DMS114 treated with DMSO at 0.1 percent for 48 hours (cell line): ENCODE data around the gene USP37.
A peak's percentile ranks its signal among the peaks of the same experiment; 100 is the strongest.

Source experiments
- DNase-seq: peaks from one replicate; lab custom pipeline; 2025; ENCODE audit not compliant: unreplicated experiment; lab: John Stamatoyannopoulos, UW

USP37 gene

DNA sequence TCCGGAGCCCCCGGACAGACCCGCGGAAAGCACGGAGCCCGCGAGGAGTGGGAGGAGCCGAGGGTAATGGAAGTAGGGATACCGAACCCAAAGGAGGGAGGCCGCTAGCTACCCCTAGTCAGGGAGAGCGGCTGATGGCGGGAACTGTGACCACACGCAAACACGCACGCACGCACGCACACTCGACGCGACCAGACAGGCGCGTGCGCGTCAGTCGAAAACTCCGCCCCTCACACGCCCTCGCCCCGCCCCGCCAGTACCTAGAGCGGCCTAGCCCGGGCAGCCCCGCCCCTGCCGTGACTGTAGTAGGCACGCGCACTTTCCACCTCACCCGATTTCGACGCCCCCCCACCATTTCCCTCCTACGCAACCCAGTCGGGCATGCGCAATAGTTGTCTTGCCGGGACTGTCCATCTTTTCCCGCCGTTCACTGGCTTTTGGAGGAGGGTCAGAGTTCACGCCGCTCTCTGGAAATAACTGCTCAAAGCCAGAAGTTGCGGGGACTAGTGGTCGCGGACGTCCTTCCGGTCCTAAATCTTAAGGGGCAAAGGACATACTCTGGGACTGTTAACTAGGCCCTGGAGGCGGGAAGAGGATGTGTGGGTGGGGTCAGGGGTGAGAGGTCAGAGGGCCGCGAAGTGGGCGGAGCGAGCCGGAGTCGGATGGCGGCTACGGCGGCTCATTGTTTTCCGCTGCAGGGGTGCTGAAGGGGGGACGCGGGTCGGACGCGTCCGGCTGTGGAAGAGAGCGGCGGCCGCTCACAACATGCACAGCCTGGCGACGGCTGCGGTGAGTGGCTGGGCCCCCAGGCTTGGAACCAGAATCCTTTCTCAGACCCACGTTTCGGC lies at the start of gene USP37, which contains the start of gene CNOT9:
Gene USP37, minus strand, starts transcription at position 162 of the 848 bp plus-strand sequence. CDS start 9,698 bp downstream, outside the sequence.
Gene CNOT9, plus strand, starts transcription at position 650 of the 848 bp plus-strand sequence. Its CDS starts 116 bp downstream, at position 766.
- DNase-seq, result peak; percentile 97

GRCh38 chr2:218615868-218616315 lies 47.7 kb upstream of the USP37 start:
- DNase-seq, result no peak

- no peak for DNase-seq
Measured at GRCh38 chr2:218607436-218608115, 39.4 kb upstream of the USP37 start, which contains the start of gene PLCD4. Gene PLCD4 (plus strand): TSS chr2:218607899. CDS start chr2:218615740, 7,841 bp downstream.

GRCh38 chr2:218605432-218605831 lies 37.3 kb upstream of the USP37 start:
- no peak for DNase-seq

- DNase-seq, result no peak
Measured at GRCh38 chr2:218585541-218585940, 17.4 kb upstream of the USP37 start.

GRCh38 chr2:218583983-218584850 lies 16.1 kb upstream of the USP37 start:
- DNase-seq, result no peak

DNA sequence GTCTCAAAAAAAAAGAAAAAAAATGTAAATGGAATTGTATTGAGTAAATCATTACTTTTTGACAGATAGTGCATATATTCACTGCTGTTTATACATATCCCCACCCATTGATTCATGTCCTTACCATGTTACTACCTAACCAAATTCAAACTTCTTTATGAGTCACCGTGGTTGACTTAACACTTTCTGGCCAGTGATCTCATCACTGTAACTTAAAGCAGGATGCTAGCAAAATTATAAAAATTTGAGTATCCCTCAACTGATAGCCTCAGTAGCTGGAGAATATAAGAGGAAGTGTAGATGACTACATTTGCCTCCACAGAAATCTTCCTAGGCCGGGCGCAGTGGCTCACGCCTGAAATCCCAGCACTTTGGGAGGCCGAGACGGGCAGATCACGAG lies 13.9 kb upstream of the USP37 start:
- DNase-seq, result no peak

- no peak for DNase-seq
Measured at GRCh38 chr2:218578272-218578877, 10.2 kb upstream of the USP37 start.

DNA sequence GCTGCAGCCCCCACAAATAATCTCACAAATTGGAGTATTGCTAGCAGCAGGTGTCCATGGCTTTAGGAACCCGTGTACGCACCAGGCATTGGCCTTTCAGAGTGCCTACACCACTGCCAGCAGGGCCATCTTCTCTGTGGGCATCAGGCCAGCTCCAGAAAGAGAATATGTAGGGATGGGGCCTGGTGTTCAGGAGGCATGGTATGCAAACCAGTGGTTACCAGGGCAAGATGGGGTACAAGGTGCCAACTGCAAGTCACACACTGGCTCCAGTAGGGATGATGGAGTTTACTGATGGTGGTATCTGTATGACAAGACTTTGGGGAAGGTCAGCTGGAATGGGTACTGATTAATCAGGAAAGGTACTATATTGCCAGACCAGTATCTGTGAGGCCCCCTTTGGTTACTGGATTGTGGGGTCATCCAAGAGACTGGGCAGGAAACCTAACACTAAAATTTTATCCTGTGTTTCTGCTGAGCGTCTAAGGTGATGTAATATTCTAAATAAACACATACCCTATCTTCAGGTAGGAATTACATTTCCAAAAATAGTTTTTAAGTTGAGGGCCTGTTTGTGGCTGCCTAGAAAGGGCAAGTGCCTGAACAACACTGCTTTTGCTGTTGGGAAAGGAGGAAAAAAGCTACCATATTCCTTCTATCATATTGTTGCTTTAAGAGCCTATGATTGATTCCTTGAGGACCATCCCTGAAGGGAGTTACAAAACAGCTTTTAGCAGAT lies 9.5 kb upstream of the USP37 start:
- no peak for DNase-seq

DNA sequence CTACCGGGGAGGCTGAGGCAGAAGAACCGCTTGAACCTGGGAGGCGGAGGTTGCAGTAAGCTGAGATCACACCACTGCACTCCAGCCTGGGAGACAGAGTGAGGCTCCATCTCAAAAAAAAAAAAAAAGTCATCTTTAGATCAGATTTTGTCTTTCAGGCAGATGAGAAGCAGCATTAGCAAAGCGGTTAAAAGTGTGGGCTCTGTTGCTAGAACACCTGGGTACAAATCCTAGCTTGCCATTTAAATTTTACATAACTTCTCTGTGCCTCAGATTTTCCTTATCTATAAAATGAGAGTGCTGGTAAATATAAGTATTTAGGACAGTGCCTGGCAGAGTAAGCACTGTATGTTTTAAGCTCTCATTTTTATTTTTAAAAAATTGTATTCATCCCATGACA lies 8.7 kb upstream of the USP37 start:
- no peak for DNase-seq

DNA sequence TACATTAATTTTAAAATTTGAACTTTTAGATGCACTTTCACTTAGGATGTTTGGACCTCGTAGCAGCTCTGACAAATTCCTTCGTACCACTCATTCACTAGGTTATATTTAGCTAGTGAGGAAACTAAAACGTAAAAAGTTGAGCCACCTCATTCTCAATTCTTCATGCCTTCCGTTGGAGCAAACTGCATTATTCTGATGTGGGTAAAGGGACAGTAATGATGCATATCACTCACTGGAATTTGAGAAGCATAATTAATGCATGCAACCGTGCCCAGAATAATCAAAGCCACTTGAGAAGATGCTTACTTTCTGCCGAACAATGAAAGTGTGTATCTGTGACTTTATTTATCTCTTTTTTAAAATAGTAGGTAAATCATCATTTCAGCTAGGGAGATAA lies 2.7 kb upstream of the USP37 start:
- no peak for DNase-seq

DNA sequence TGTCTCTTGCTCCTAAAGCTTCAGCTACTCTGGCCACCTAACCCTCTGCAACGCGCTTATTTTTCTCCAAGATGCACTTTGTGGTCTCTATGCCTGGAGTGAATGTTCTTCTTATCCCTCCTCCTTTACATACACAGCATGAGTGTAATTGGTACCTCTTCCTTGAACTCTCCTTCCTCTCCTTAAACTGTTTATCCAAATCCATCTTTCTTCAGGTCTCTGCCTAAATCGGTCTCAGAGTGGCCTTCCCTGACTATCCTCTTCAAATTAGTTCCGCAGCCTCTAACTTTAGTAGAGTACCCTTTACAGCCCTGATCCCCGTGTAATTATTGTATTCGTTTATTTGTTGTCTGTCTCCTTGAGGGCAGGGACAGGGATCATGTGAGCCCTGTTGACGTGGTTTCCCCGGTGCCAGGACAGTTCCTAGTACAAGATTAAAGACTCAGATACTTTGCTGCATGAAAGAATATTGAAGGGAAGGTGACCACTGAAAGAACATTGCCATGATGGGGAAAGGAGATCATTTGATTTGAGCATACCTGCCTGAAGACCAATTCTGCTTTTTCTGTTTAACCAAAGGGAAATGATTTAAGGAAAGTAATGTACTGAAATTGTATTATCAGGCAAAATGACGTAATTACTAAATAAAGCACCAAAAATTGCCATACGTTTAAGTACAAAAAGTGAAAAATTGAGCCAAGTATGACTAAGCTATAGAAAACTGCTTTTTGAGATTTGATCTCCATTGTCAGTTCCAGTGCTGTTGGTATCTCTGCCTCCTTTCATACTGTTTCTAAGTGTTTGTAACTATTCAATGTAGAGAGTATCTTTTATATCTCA lies 1.7 kb upstream of the USP37 start:
- DNase-seq, result no peak

DNA sequence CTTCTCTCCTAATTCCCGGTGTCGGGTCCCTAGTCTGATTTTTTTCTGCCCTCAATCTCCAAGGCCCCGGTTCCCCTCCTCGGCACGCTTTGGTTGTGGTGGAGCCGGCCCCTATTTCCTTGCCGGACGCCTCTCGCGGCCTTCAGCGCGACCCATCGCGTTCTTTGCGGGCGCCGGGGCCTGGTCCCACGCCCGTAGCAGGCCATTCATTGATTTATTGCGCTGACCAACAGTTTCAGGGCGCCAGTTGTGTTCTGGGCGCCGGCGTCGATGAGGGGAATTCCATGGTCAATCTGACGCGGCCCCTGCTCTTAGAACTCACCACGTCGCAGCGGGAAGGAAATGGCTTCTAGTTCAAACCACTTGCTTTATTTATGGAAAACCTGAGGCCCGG lies 884 bp upstream of the USP37 start:
- DNase-seq, result peak; percentile 15

- no peak for DNase-seq
Measured at GRCh38 chr2:218567797-218568189, 358 bp downstream of the USP37 start.

DNA sequence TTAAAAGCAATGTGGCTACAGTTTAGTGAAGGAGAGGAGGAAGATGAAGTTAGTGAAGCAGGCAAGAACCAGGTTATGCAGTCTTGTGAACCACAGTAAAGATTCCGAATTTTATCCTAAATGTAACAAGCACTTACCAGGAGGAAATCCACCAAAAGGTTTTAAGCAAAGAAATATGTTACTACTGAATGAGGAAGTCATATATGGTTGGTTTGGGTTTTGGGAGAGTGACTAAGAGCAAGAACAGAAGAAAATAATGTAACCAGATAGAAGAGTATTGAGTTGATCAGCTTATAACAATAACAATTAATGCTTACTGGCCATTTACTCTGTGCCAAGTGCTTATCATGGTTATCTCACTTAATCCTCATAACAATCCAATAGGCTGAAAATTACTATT lies 1.9 kb downstream of the USP37 start:
- no peak for DNase-seq

DNA sequence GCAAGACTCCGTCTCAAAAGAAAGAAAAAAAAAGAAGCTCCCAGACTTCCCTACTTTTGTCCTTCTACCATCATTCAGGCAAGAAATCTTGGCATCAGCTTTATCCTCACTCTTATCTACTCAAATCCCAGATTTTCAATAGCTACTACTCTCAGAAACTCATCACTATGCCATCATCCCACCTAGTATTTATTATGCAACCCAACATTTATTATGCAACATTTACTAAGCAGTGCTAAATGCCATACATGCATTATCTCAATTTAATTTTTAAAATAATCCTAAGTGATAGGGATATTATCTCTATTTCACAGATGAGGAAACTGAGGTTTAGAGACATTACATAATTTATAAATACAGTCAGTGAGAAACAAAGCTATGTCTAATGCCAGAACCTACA lies 4.1 kb downstream of the USP37 start:
- no peak for DNase-seq

DNA sequence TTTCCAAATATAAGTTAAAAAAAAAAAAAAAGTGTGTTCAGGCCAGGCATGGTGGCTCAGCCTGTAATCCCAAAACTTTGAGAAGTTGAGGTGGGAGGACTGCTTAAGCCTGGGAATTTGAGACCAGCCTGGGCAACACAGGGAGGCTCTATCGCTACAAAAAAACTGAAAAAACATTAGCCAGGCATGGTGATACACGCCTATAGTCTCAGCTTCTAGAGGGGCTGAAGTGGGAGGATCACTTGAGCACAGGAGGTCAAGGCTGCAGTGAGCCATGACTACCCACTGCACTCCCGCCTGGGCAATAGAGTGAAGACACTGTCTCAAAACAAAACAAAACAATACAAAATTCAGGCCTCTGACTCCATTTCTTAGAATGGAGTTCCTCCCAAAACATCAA lies 9.2 kb downstream of the USP37 start:
- no peak for DNase-seq

GRCh38 chr2:218557941-218558340 lies 10.2 kb downstream of the USP37 start:
- DNase-seq, result no peak

GRCh38 chr2:218555527-218555926 lies 12.6 kb downstream of the USP37 start:
- DNase-seq, result no peak
